Neural progenitor cell (in vitro differentiated cells): ENCODE results near the gene CYB5RL. TPM values are rescaled to one million over a fixed set of nuclear protein-coding genes. Genes with fewer than 3 reads are reported as not detected.

Experiments
- DNase-seq: peaks from one replicate; pipeline ENCODE4 v3.0.0-alpha.2; 2016; ENCODE audit warnings: low spot score
- H2AFZ ChIP-seq: fragments of 200-600 bp; sonication (generic); replicated peaks from 2 replicates; pipeline ENCODE4 v1.6.1; 2016; ENCODE audit warnings: antibody characterized with exemption
- H3F3A ChIP-seq: fragments of 200-600 bp; sonication (generic); 2 replicates; pipeline ENCODE4 v1.6.1; 2016; ENCODE audit warnings: antibody characterized with exemption, low read depth
- H3K27ac ChIP-seq: fragments of 200-600 bp; sonication (generic); 2 replicates; pipeline ENCODE4 v1.5.1; 2016; ENCODE audit warnings: mild to moderate bottlenecking
- H3K27me3 ChIP-seq: fragments of 200-600 bp; sonication (generic); 2 replicates; pipeline ENCODE4 v1.6.1; 2016; ENCODE audit warnings: mild to moderate bottlenecking, moderate library complexity
- H3K36me3 ChIP-seq: fragments of 200-600 bp; sonication (generic); 2 replicates; pipeline ENCODE4 v1.5.1; 2016
- H3K4me1 ChIP-seq: fragments of 200-600 bp; sonication (generic); 2 replicates; pipeline ENCODE4 v1.6.1; 2016; ENCODE audit warnings: mixed run types
- H3K4me2 ChIP-seq: fragments of 200-600 bp; sonication (generic); 2 replicates; pipeline ENCODE4 v1.6.1; 2016
- H3K4me3 ChIP-seq: fragments of 200-600 bp; sonication (generic); 2 replicates; pipeline ENCODE4 v1.5.1; 2016
- H3K79me2 ChIP-seq: fragments of 200-600 bp; sonication (generic); 2 replicates; pipeline ENCODE4 v1.6.1; 2016; ENCODE audit warnings: low read depth
- H3K9ac ChIP-seq: fragments of 200-600 bp; sonication (generic); 2 replicates; pipeline ENCODE4 v1.6.1; 2016
- H3K9me3 ChIP-seq: fragments of 200-600 bp; sonication (generic); 2 replicates; pipeline ENCODE4 v1.5.1; 2016; ENCODE audit warnings: low read depth
- H4K20me1 ChIP-seq: fragments of 200-600 bp; sonication (generic); 2 replicates; pipeline ENCODE4 v1.6.1; 2016; ENCODE audit warnings: low read depth
- H3K27ac Mint-ChIP-seq: 3 replicates; pipeline ENCODE4 v1.8.0; 2021; ENCODE audit warnings: mixed read lengths
- H3K27me3 Mint-ChIP-seq: 2 replicates; pipeline ENCODE4 v1.8.0; 2022; ENCODE audit warnings: low read depth, mild to moderate bottlenecking, inconsistent platforms, moderate library complexity, mixed read lengths; ENCODE audit not compliant: insufficient read depth
- H3K36me3 Mint-ChIP-seq: 3 replicates; pipeline ENCODE4 v1.8.0; 2021; ENCODE audit warnings: mixed read lengths
- H3K4me1 Mint-ChIP-seq: 3 replicates; pipeline ENCODE4 v1.8.0; 2021; ENCODE audit warnings: mixed read lengths
- H3K4me3 Mint-ChIP-seq: 3 replicates; pipeline ENCODE4 v1.8.0; 2021; ENCODE audit warnings: mild to moderate bottlenecking, moderate library complexity, mixed read lengths
- H3K9me3 Mint-ChIP-seq: 3 replicates; pipeline ENCODE4 v1.8.0; 2020; ENCODE audit warnings: mixed read lengths
- EZH2 ChIP-seq: fragments of 200-600 bp; sonication (generic); IDR thresholded peaks from 2 replicates; pipeline ENCODE4 v1.6.1; 2017; ENCODE audit warnings: antibody characterized with exemption, mild to moderate bottlenecking, moderate library complexity
- EZH2phosphoT487 ChIP-seq: fragments of 200-600 bp; sonication (generic); IDR thresholded peaks from 2 replicates; pipeline ENCODE4 v1.6.1; 2017; ENCODE audit warnings: antibody characterized with exemption
- total RNA-seq: library from RNA; depleted of rRNA; stranded (reverse); fragments of >200 nt; gene quantifications from 2 replicates; pipeline ENCODE4 v1.2.3, GENCODE V29; 2015; ENCODE audit warnings: low replicate concordance

Gene CYB5RL
- total RNA-seq, 1 donor from 2014 or later: 6.4 TPM

DNA sequence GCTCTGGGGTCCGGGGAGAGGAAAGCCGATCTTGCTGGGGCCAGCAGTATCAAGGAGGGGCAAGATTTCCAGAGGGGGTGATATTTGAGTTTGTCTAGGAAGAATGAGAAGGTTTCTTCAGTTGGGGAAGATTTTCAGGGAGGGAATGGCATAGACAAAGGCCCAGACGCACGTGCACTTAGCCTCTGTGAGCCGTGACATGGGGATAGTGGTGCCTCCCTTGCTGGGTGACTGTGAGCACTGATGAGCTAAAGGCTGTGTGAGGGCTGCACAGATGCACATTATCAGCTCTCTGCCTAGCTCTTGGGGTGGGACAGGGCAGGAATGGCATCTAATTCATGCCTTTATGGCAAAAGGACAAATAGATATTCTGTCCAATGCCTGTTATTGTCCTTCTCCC lies 48.8 kb downstream of the CYB5RL start:
- Histone ChIP-seq H3K4me3 (no peak overlapping the region), H2AFZ (no peak overlapping the region), H3F3A (peaks cover 5% of the 10 kb centered on the region), H3K4me1 (peaks cover 10% of the 10 kb centered on the region), H3K4me2 (no peak overlapping the region), H3K79me2 (no peaks in the 10 kb centered on the region), H3K9ac (no peak overlapping the region), H3K27ac (no peak overlapping the region), H4K20me1 (no peaks in the 10 kb centered on the region), H3K36me3 (no peaks in the 10 kb centered on the region), H3K27me3 (no peaks in the 10 kb centered on the region), H3K9me3 (no peaks in the 10 kb centered on the region)
- peak overlapping the region; percentile 62 for H3K27ac Mint-ChIP-seq
- no peaks in the 10 kb centered on the region for H3K36me3 Mint-ChIP-seq
- H3K9me3 Mint-ChIP-seq: no peaks in the 10 kb centered on the region
- no peak for TF ChIP-seq EZH2
- no peak for TF ChIP-seq EZH2phosphoT487
- peaks cover 5% of the 10 kb centered on the region for H3K27me3 Mint-ChIP-seq
- DNase-seq: no peak
- H3K4me3 Mint-ChIP-seq: no peak overlapping the region
- H3K4me1 Mint-ChIP-seq: peaks cover 19% of the 10 kb centered on the region

Other genes starting within 250 kb of the CYB5RL start
- gene LDLRAD1, start 181.8 kb downstream of the CYB5RL start, total RNA-seq: not detected in 2 replicates
- 125 and 139 TPM in 2 replicates for gene TMEM59, start 146.8 kb downstream of the CYB5RL start, total RNA-seq
- 8.8 and 11.6 TPM in 2 replicates for gene TCEANC2, start 146.4 kb downstream of the CYB5RL start, total RNA-seq
- gene CDCP2, start 47.0 kb downstream of the CYB5RL start, total RNA-seq: 0.15 TPM in 1 of 2 replicates, not detected in the other
- gene MRPL37, start 137 bp upstream of the CYB5RL start, total RNA-seq: 60.4 and 93.4 TPM in 2 replicates
- gene SSBP3, start 206.4 kb upstream of the CYB5RL start, total RNA-seq: 53.0 and 86.1 TPM in 2 replicates